CD4-positive, alpha-beta T cell (primary cell): ENCODE results near the gene EML6. TPM values are rescaled to one million over a fixed set of nuclear protein-coding genes. Genes with fewer than 3 reads are reported as not detected.

ENCODE experiments used
- ATAC-seq: fragments of 200-7000 bp; cut with Tn5 transposase; one replicate; pipeline ENCODE4 v1.10.0; 2022; ENCODE audit warnings: mild to moderate bottlenecking; ENCODE audit not compliant: poor library complexity
- CTCF ChIA-PET: fragments of 350-600 bp; sonication (Branson Sonifier 250); formaldehyde crosslinking; loops from one replicate; lab custom pipeline; 2021; ENCODE audit warnings: antibody characterized with exemption, inconsistent platforms; lab: Charles Lee
- POLR2A ChIA-PET: fragments of 350-600 bp; sonication (Branson Sonifier 250); formaldehyde crosslinking; loops from one replicate; lab custom pipeline; 2021; ENCODE audit warnings: antibody characterized with exemption, inconsistent platforms; lab: Charles Lee
- DNase-seq, 14 experiments: peaks; one replicate each; pipeline ENCODE4 v3.0.0-alpha.2; 2013 to 2020; ENCODE audit warnings: mixed read lengths in 2 of 14
- H3K27ac ChIP-seq, 2 donors: one replicate each; pipeline versions ENCODE4 v1.5.1 to v1.7.0; 2013; ENCODE audit warnings: low read length in 2 of 2, low read depth in 1 of 2, mild to moderate bottlenecking in 1 of 2
- H3K27me3 ChIP-seq, 2 experiments: 1 replicate in 1 of 2; 2 replicates in 1 of 2; pipeline versions ENCODE4 v1.6.1 to v1.7.0; 2013; ENCODE audit warnings: low read length in 2 of 2, control low read depth in 1 of 2, mild to moderate bottlenecking in 1 of 2, moderate library complexity in 1 of 2; ENCODE audit not compliant: insufficient read depth in 2 of 2, control insufficient read depth in 1 of 2
- H3K36me3 ChIP-seq: one replicate; pipeline ENCODE4 v1.6.1; 2013; ENCODE audit warnings: low read length, control low read depth; ENCODE audit not compliant: insufficient read depth
- H3K4me1 ChIP-seq: one replicate; pipeline ENCODE4 v1.6.1; 2013; ENCODE audit warnings: low read length, control low read depth; ENCODE audit not compliant: insufficient read depth
- H3K4me3 ChIP-seq: one replicate; pipeline ENCODE4 v1.5.1; 2013; ENCODE audit warnings: mild to moderate bottlenecking, low read length, moderate library complexity
- H3K9me3 ChIP-seq, 2 experiments: 1 replicate in 1 of 2; 2 replicates in 1 of 2; pipeline versions ENCODE4 v1.6.1 to v1.7.0; 2013; ENCODE audit warnings: low read length in 2 of 2, mild to moderate bottlenecking in 2 of 2, control low read depth in 1 of 2, moderate library complexity in 1 of 2; ENCODE audit not compliant: control insufficient read depth in 1 of 2, insufficient read depth in 1 of 2
- H3K27ac Mint-ChIP-seq: one replicate; pipeline ENCODE4 v1.8.0; 2020; ENCODE audit warnings: mixed read lengths
- H3K27me3 Mint-ChIP-seq: one replicate; pipeline ENCODE4 v1.8.0; 2021; ENCODE audit warnings: mixed read lengths
- H3K36me3 Mint-ChIP-seq: one replicate; pipeline ENCODE4 v1.8.0; 2021; ENCODE audit warnings: low read depth, mixed read lengths
- H3K4me1 Mint-ChIP-seq: one replicate; pipeline ENCODE4 v1.8.0; 2021; ENCODE audit warnings: low read depth, mixed read lengths
- H3K4me3 Mint-ChIP-seq: one replicate; pipeline ENCODE4 v1.8.0; 2020; ENCODE audit warnings: mild to moderate bottlenecking, mixed read lengths
- H3K9me3 Mint-ChIP-seq: one replicate; pipeline ENCODE4 v1.8.0; 2020; ENCODE audit warnings: mixed read lengths
- intact Hi-C, 2 experiments: fragments of 100-400 bp; cut with DNase I in 1 of 2; cut with micrococcal nuclease in 1 of 2; formaldehyde crosslinking; loops; one replicate each; pipeline versions ENCODE4 v1.15.1 to v1.9.0; 2023 to 2025; cut with DNase I, micrococcal nuclease
- total RNA-seq, 174 experiments: library from RNA in 2 of 174; stranded (reverse) in 2 of 174; gene quantifications; one replicate each; pipeline ENCODE4 v1.2.3 and lab custom pipeline; 2021 to 2026
- TF ChIP-seq, protein P1 (sequence below): fragments of 200-600 bp; IDR thresholded peaks from one replicate; pipeline ENCODE4 v1.8.0; 2022; ENCODE audit warnings: antibody characterized with exemption, mild to moderate bottlenecking

Gene EML6
- total RNA-seq, 2 experiments from 2014 or later, result 0.22 to 0.34 TPM

DNA sequence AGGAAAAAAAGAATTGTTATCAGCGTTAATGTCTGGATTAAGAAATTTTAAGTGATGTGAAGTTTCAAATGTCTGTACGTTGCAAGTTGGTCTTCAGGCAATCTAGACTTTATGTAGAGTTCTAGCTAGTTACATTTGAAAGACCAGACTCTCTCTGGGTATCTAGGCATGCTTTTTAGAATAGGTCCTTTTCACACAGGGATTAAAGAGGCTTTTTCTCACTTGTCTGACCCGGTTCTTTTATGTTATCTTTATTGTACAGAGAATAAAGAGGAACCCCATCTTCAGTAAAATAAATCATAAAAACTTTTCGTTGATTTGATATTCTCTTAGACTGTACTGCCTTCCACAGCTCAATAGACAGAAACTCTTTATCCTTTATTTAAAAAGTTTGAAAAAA is 8.5 kb upstream of the EML6 start:
- Histone ChIP-seq H3K36me3 (no peaks in the 10 kb centered on the region), H3K27ac (no peak overlapping the region), H3K27me3 (peaks cover 5 to 20% of the 10 kb centered on the region in 2 experiments), H3K4me3 (no peak overlapping the region), H3K4me1 (no peaks in the 10 kb centered on the region), H3K9me3 (no peaks in the 10 kb centered on the region)
- Mint-ChIP-seq H3K36me3 (no peaks in the 10 kb centered on the region), H3K9me3 (no peaks in the 10 kb centered on the region), H3K4me3 (no peak overlapping the region), H3K4me1 (no peaks in the 10 kb centered on the region), H3K27ac (no peak overlapping the region), H3K27me3 (peaks cover 57% of the 10 kb centered on the region)
- intact Hi-C loops, result loop anchor here in 1 of 2 experiments (10.0 kb wide), 1 partner anchor 810 kb away; no protein-coding TSS in a partner anchor
- DNase-seq (no peak), ATAC-seq (no peak)
- ChIA-PET POLR2A (no interaction called here), CTCF (interaction anchor here (1.0 to 1.7 kb wide), 2 partner anchors 11 to 12 kb away, joined by 4 read pairs; no protein-coding TSS in a partner anchor)
- TF ChIP-seq, protein P1, sequence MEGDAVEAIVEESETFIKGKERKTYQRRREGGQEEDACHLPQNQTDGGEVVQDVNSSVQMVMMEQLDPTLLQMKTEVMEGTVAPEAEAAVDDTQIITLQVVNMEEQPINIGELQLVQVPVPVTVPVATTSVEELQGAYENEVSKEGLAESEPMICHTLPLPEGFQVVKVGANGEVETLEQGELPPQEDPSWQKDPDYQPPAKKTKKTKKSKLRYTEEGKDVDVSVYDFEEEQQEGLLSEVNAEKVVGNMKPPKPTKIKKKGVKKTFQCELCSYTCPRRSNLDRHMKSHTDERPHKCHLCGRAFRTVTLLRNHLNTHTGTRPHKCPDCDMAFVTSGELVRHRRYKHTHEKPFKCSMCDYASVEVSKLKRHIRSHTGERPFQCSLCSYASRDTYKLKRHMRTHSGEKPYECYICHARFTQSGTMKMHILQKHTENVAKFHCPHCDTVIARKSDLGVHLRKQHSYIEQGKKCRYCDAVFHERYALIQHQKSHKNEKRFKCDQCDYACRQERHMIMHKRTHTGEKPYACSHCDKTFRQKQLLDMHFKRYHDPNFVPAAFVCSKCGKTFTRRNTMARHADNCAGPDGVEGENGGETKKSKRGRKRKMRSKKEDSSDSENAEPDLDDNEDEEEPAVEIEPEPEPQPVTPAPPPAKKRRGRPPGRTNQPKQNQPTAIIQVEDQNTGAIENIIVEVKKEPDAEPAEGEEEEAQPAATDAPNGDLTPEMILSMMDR, result no peak

DNA sequence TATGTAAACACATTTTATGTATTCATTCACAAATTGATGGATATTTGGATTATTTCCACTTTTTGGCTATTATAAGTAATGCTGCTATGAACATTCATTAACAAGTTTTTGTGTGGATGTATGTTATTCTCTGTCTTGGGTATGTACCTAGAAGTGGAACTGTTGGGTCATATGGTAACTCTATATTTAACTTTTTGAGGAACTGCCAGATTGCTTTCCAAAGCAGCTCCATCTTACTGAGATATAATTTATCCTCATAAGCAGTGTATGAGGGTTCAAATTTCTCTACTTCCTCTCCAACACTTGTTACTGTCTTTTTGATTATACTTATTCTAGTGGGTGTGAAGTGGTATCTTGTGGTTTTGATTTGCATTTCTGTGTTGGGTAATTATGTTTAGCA is 7.1 kb upstream of the EML6 start:
- Mint-ChIP-seq H3K4me1 (no peaks in the 10 kb centered on the region), H3K9me3 (no peaks in the 10 kb centered on the region), H3K36me3 (no peaks in the 10 kb centered on the region), H3K4me3 (no peak overlapping the region), H3K27ac (no peak overlapping the region), H3K27me3 (peaks cover 56% of the 10 kb centered on the region)
- no peak for ATAC-seq
- Histone ChIP-seq H3K4me1 (no peaks in the 10 kb centered on the region), H3K36me3 (no peaks in the 10 kb centered on the region), H3K4me3 (no peak overlapping the region), H3K9me3 (no peaks in the 10 kb centered on the region), H3K27ac (no peak overlapping the region), H3K27me3 (peaks cover 0 to 14% of the 10 kb centered on the region in 2 experiments)
- ChIA-PET CTCF (interaction anchor here (0.7 kb wide), 1 partner anchor 44 kb away, joined by 3 read pairs; no protein-coding TSS in a partner anchor), POLR2A (no interaction called here)
- TF ChIP-seq, protein P1, result no peak
- intact Hi-C loops, result loop anchor here in 1 of 2 experiments (10.0 kb wide), 1 partner anchor 812 kb away; no protein-coding TSS in a partner anchor
- no peak for DNase-seq

DNA sequence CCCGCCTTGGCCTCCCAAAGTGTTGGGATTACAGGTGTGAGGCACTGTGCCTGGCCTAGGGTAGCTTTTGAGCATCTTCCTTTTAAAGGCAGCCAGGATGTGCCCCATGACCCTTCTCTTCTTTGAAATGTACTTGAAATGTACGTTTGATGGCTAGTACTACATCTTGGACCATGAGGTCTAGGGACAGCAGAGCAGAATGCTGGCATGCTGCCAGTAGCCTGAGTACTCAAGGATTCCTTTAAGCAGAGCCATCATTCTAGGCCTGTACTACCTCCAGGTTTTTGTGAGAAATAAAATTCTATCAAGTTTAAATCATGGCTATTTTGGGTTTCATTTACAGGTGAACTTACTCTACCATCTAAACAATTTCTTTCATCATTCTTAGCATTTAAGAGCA is 2.9 kb upstream of the EML6 start:
- Mint-ChIP-seq H3K27ac (no peak overlapping the region), H3K9me3 (no peaks in the 10 kb centered on the region), H3K36me3 (no peaks in the 10 kb centered on the region), H3K27me3 (peaks cover 58% of the 10 kb centered on the region), H3K4me1 (peaks cover 21% of the 10 kb centered on the region), H3K4me3 (no peak overlapping the region)
- H3K27me3 ChIP-seq, result peaks cover 7 to 19% of the 10 kb centered on the region in 2 experiments
- H3K36me3 ChIP-seq, result no peaks in the 10 kb centered on the region
- intact Hi-C loops, result loop anchor here (5.0 to 10.0 kb wide), 11 partner anchors 163 to 972 kb away; partner anchors contain the start of genes PPP4R3B (in 2 of the 2), ACYP2 (in 1 of the 2), ASB3 (in 1 of the 2) and CFAP36 (in 1 of the 2)
- no peaks in the 10 kb centered on the region for H3K9me3 ChIP-seq
- DNase-seq (no peak), ATAC-seq (no peak)
- no peak overlapping the region for H3K4me3 ChIP-seq
- peaks cover 22% of the 10 kb centered on the region for H3K4me1 ChIP-seq
- TF ChIP-seq, protein P1, result no peak
- ChIA-PET POLR2A (no interaction called here), CTCF (no interaction called here)
- no peak overlapping the region for H3K27ac ChIP-seq
